Loucy (cell line): Measurements from ENCODE around the gene PRDM10.

ENCODE experiments used
- H2AFZ ChIP-seq: fragments of 200-600 bp; sonication (generic); 2 replicates; pipeline ENCODE4 v1.6.0; 2016; ENCODE audit warnings: antibody characterized with exemption, mild to moderate bottlenecking, low read length, moderate library complexity
- H3F3A ChIP-seq: fragments of 200-600 bp; 2 replicates; pipeline ENCODE4 v1.6.0; 2016; ENCODE audit warnings: antibody characterized with exemption, low read depth, mild to moderate bottlenecking
- H3K27me3 ChIP-seq: fragments of 200-600 bp; sonication (generic); 2 replicates; pipeline ENCODE4 v1.6.1; 2014; ENCODE audit warnings: low read length, mild to moderate bottlenecking; ENCODE audit not compliant: insufficient read depth, poor library complexity, severe bottlenecking
- H3K36me3 ChIP-seq: fragments of 200-600 bp; sonication (generic); 2 replicates; pipeline ENCODE4 v1.6.1; 2016; ENCODE audit warnings: low read length; ENCODE audit not compliant: insufficient read depth
- H3K4me1 ChIP-seq: fragments of 200-600 bp; sonication (generic); 2 replicates; pipeline ENCODE4 v1.5.1; 2014; ENCODE audit warnings: low read length, mild to moderate bottlenecking; ENCODE audit not compliant: insufficient read depth, poor library complexity, severe bottlenecking
- H3K4me2 ChIP-seq: fragments of 200-600 bp; sonication (generic); 2 replicates; pipeline ENCODE4 v1.6.0; 2014; ENCODE audit warnings: antibody characterized with exemption, low read length, low read depth, mild to moderate bottlenecking; ENCODE audit not compliant: poor library complexity, severe bottlenecking
- H3K4me3 ChIP-seq: fragments of 200-600 bp; sonication (generic); 2 replicates; pipeline ENCODE4 v1.5.1; 2014; ENCODE audit warnings: low read length, mild to moderate bottlenecking, mixed read lengths; ENCODE audit not compliant: poor library complexity, severe bottlenecking
- H3K79me2 ChIP-seq: fragments of 200-600 bp; sonication (generic); 2 replicates; pipeline ENCODE4 v1.6.1; 2014; ENCODE audit warnings: low read length; ENCODE audit not compliant: insufficient read depth
- H3K9ac ChIP-seq: fragments of 200-600 bp; sonication (generic); 2 replicates; pipeline ENCODE4 v1.6.0; 2014; ENCODE audit warnings: mild to moderate bottlenecking, low read depth, low read length, moderate library complexity; ENCODE audit not compliant: poor library complexity, severe bottlenecking
- H3K9me2 ChIP-seq: fragments of 200-600 bp; sonication (generic); replicated peaks from 2 replicates; pipeline ENCODE4 v1.6.1; 2016; ENCODE audit warnings: low read depth, low read length, mixed read lengths
- H3K9me3 ChIP-seq: fragments of 200-600 bp; sonication (generic); 2 replicates; pipeline ENCODE4 v1.6.1; 2014; ENCODE audit warnings: mild to moderate bottlenecking, antibody characterized with exemption, low read length, low read depth; ENCODE audit not compliant: insufficient read depth
- H4K20me1 ChIP-seq: fragments of 200-600 bp; sonication (generic); 2 replicates; pipeline ENCODE4 v1.6.0; 2014; ENCODE audit warnings: antibody characterized with exemption, low read length, mild to moderate bottlenecking; ENCODE audit not compliant: insufficient read depth, poor library complexity, severe bottlenecking
- EZH2phosphoT487 ChIP-seq: fragments of 200-600 bp; IDR thresholded peaks from 2 replicates; pipeline ENCODE4 v1.6.1; 2018; ENCODE audit warnings: antibody characterized with exemption, mild to moderate bottlenecking, moderate library complexity, borderline replicate concordance
- TF ChIP-seq, protein P1 (sequence below): fragments of 200-600 bp; sonication (generic); conservative IDR thresholded peaks from 2 replicates; pipeline ENCODE4 v1.5.1; 2014; ENCODE audit warnings: mild to moderate bottlenecking, antibody characterized with exemption, low read length

PRDM10 gene

DNA sequence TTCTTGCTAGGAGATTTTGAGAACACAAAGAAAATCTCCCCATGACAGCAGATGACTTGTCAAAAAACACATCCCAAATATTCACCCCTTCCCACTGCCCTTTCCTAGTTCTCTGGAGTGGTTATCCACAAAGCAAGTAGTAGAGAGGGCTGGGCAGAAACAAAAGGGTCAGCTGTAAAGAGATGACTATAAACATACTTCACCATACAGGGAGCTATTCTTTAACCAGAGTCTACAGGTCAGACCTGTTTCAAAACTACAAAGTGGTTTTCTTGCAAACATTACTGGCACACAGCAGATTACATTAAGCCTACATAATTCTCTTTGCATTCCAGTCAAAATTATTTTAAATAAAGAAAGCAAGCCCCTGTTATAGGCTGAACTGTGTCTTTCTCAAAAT lies 59.6 kb downstream of the PRDM10 start:
- H3F3A ChIP-seq = no peaks in the 10 kb centered on the region
- H3K9me3 ChIP-seq = no peaks in the 10 kb centered on the region
- H3K4me1 ChIP-seq = no peaks in the 10 kb centered on the region
- H3K9me2 ChIP-seq = no peaks in the 10 kb centered on the region
- no peaks in the 10 kb centered on the region for H3K27me3 ChIP-seq
- no peak for TF ChIP-seq EZH2phosphoT487
- TF ChIP-seq, protein P1, sequence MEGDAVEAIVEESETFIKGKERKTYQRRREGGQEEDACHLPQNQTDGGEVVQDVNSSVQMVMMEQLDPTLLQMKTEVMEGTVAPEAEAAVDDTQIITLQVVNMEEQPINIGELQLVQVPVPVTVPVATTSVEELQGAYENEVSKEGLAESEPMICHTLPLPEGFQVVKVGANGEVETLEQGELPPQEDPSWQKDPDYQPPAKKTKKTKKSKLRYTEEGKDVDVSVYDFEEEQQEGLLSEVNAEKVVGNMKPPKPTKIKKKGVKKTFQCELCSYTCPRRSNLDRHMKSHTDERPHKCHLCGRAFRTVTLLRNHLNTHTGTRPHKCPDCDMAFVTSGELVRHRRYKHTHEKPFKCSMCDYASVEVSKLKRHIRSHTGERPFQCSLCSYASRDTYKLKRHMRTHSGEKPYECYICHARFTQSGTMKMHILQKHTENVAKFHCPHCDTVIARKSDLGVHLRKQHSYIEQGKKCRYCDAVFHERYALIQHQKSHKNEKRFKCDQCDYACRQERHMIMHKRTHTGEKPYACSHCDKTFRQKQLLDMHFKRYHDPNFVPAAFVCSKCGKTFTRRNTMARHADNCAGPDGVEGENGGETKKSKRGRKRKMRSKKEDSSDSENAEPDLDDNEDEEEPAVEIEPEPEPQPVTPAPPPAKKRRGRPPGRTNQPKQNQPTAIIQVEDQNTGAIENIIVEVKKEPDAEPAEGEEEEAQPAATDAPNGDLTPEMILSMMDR = no peak
- no peak overlapping the region for H3K4me3 ChIP-seq
- H3K4me2 ChIP-seq = no peak overlapping the region
- no peak overlapping the region for H3K9ac ChIP-seq
- H3K79me2 ChIP-seq = no peaks in the 10 kb centered on the region
- no peaks in the 10 kb centered on the region for H4K20me1 ChIP-seq
- H3K36me3 ChIP-seq = peaks cover 8% of the 10 kb centered on the region; the same call in 1 of the 2 replicates
- no peak overlapping the region for H2AFZ ChIP-seq

GRCh38 chr11:129939510-129939909 lies 63.1 kb downstream of the PRDM10 start:
- no peaks in the 10 kb centered on the region for H4K20me1 ChIP-seq
- no peak overlapping the region for H2AFZ ChIP-seq
- H3K9me3 ChIP-seq = no peaks in the 10 kb centered on the region
- H3K4me2 ChIP-seq = no peak overlapping the region
- no peaks in the 10 kb centered on the region for H3K79me2 ChIP-seq
- H3K9me2 ChIP-seq = no peaks in the 10 kb centered on the region
- no peaks in the 10 kb centered on the region for H3F3A ChIP-seq
- H3K4me1 ChIP-seq = no peaks in the 10 kb centered on the region
- H3K4me3 ChIP-seq = no peak overlapping the region
- H3K36me3 ChIP-seq = peaks cover 8% of the 10 kb centered on the region; the same call in 1 of the 2 replicates
- no peak overlapping the region for H3K9ac ChIP-seq
- H3K27me3 ChIP-seq = no peaks in the 10 kb centered on the region
- no peak for TF ChIP-seq EZH2phosphoT487
- TF ChIP-seq, protein P1 = no peak

- no peak for TF ChIP-seq EZH2phosphoT487
- TF ChIP-seq, protein P1 = no peak
- Histone ChIP-seq H3K9me3 (no peaks in the 10 kb centered on the region), H3K4me3 (no peak overlapping the region), H3K9ac (no peak overlapping the region), H2AFZ (no peak overlapping the region), H3K9me2 (no peaks in the 10 kb centered on the region), H3K27me3 (no peaks in the 10 kb centered on the region), H3K36me3 (peaks cover 8% of the 10 kb centered on the region; the same call in 1 of the 2 replicates), H3K79me2 (no peaks in the 10 kb centered on the region), H3F3A (no peaks in the 10 kb centered on the region), H3K4me1 (no peaks in the 10 kb centered on the region), H3K4me2 (no peak overlapping the region), H4K20me1 (no peaks in the 10 kb centered on the region)
Observed at GRCh38 chr11:129938764-129939163, 63.9 kb downstream of the PRDM10 start.
